Neural cell (in vitro differentiated cells): ENCODE data around the gene GABRG3. TPM values are rescaled to one million over a fixed set of nuclear protein-coding genes. Genes with fewer than 3 reads are reported as not detected.

ENCODE experiments used
- H2AFZ ChIP-seq: fragments of 200-600, 300-800 bp; sonication (generic), shearing (Covaris generic); 2 replicates; pipeline ENCODE4 v1.6.0; 2014; ENCODE audit warnings: low read depth, mild to moderate bottlenecking, antibody characterized with exemption, low read length, moderate library complexity
- H3F3A ChIP-seq: fragments of 200-600 bp; shearing (Covaris generic); 2 replicates; pipeline ENCODE4 v1.6.1; 2016; ENCODE audit warnings: mild to moderate bottlenecking, moderate library complexity, mixed read lengths, antibody characterized with exemption, low read length; ENCODE audit not compliant: insufficient read depth, poor library complexity, severe bottlenecking
- H3K27ac ChIP-seq: fragments of 200-600, 300-800 bp; sonication (generic), shearing (Covaris generic); 2 replicates; pipeline ENCODE4 v1.5.1; 2014; ENCODE audit warnings: mild to moderate bottlenecking, low read length, moderate library complexity
- H3K27me3 ChIP-seq: fragments of 300-800, 200-600 bp; sonication (generic), shearing (Covaris generic); 2 replicates; pipeline ENCODE4 v1.6.0; 2014; ENCODE audit warnings: mild to moderate bottlenecking, low read depth, low read length, moderate library complexity; ENCODE audit not compliant: insufficient read depth
- H3K36me3 ChIP-seq: fragments of 300-800, 200-600 bp; sonication (generic), shearing (Covaris generic); 2 replicates; pipeline ENCODE4 v1.5.1; 2014; ENCODE audit warnings: mild to moderate bottlenecking, antibody characterized with exemption, low read length, moderate library complexity; ENCODE audit not compliant: insufficient read depth
- H3K4me2 ChIP-seq: fragments of 300-800, 200-600 bp; sonication (generic), shearing (Covaris generic); 2 replicates; pipeline ENCODE4 v1.6.0; 2014; ENCODE audit warnings: mild to moderate bottlenecking, low read length
- H3K4me3 ChIP-seq: fragments of 300-800, 200-600 bp; sonication (generic), shearing (Covaris generic); 2 replicates; pipeline ENCODE4 v1.5.1; 2014; ENCODE audit warnings: mild to moderate bottlenecking, low read length, moderate library complexity
- H3K79me2 ChIP-seq: fragments of 200-600 bp; shearing (Covaris generic); replicated peaks from 2 replicates; pipeline ENCODE4 v1.6.0; 2014; ENCODE audit warnings: mild to moderate bottlenecking, low read length, moderate library complexity; ENCODE audit not compliant: insufficient read depth
- H3K9ac ChIP-seq: fragments of 300-800, 200-600 bp; sonication (generic), shearing (Covaris generic); 2 replicates; pipeline ENCODE4 v1.6.1; 2016; ENCODE audit warnings: mild to moderate bottlenecking, low read length, mixed read lengths
- H3K9me2 ChIP-seq: fragments of 200-600 bp; shearing (Covaris generic); 2 replicates; pipeline ENCODE4 v1.6.1; 2016; ENCODE audit warnings: mild to moderate bottlenecking, low read length, mixed read lengths; ENCODE audit not compliant: insufficient read depth
- H3K9me3 ChIP-seq: fragments of 200-600, 300-800 bp; sonication (generic), shearing (Covaris generic); 2 replicates; pipeline ENCODE4 v1.6.1; 2016; ENCODE audit warnings: mild to moderate bottlenecking, mixed run types, low read length, moderate library complexity, mixed read lengths
- H4K20me1 ChIP-seq: fragments of 200-600 bp; shearing (Covaris generic); 2 replicates; pipeline ENCODE4 v1.6.1; 2016; ENCODE audit warnings: mild to moderate bottlenecking, mixed run types; ENCODE audit not compliant: insufficient read depth
- EP300 ChIP-seq: fragments of 450-650 bp; conservative IDR thresholded peaks from 2 replicates; pipeline ENCODE4 v1.6.1; 2014; ENCODE audit warnings: antibody characterized with exemption, mild to moderate bottlenecking, moderate library complexity; ENCODE audit not compliant: poor library complexity, severe bottlenecking
- EZH2 ChIP-seq: fragments of 200-600, 300-800 bp; shearing (Covaris generic), sonication (generic); IDR thresholded peaks from 2 replicates; pipeline ENCODE4 v1.6.1; 2014; ENCODE audit warnings: antibody characterized with exemption, low read length, borderline replicate concordance, mild to moderate bottlenecking; ENCODE audit not compliant: insufficient read depth, poor library complexity, severe bottlenecking
- MXI1 ChIP-seq: fragments of 450-650 bp; conservative IDR thresholded peaks from 2 replicates; pipeline ENCODE4 v1.6.1; 2014; ENCODE audit warnings: antibody characterized with exemption, mild to moderate bottlenecking; ENCODE audit not compliant: poor library complexity, severe bottlenecking
- POLR2AphosphoS5 ChIP-seq: IDR thresholded peaks from 2 replicates; pipeline ENCODE4 v1.6.1; 2012
- RAD21 ChIP-seq: fragments of 450-650 bp; conservative IDR thresholded peaks from 2 replicates; pipeline ENCODE4 v1.6.1; 2014; ENCODE audit warnings: antibody characterized with exemption, mild to moderate bottlenecking, moderate library complexity
- SMC3 ChIP-seq: fragments of 450-650 bp; conservative IDR thresholded peaks from 2 replicates; pipeline ENCODE4 v1.6.1; 2014; ENCODE audit warnings: antibody characterized with exemption, mild to moderate bottlenecking, moderate library complexity; ENCODE audit not compliant: poor library complexity
- TAF1 ChIP-seq: IDR thresholded peaks from 2 replicates; pipeline ENCODE4 v1.6.1; 2012; ENCODE audit warnings: low read depth
- polyA plus RNA-seq: library from polyadenylated mRNA; depleted of rRNA; stranded (reverse); fragments of >200 nt; gene quantifications from 2 replicates; pipeline ENCODE4 v1.2.3, GENCODE V29; 2014
- TF ChIP-seq, protein P1 (sequence below): fragments of 450-650 bp; IDR thresholded peaks from 2 replicates; pipeline ENCODE4 v1.5.1; 2014; ENCODE audit warnings: antibody characterized with exemption, mild to moderate bottlenecking, moderate library complexity; ENCODE audit not compliant: poor library complexity, severe bottlenecking
- TF ChIP-seq, protein P2 (sequence below): IDR thresholded peaks from 2 replicates; pipeline ENCODE4 v1.6.1; 2012; ENCODE audit warnings: borderline replicate concordance

The GABRG3 gene
- polyA plus RNA-seq, 1 donor from 2014 or later: 1.2 TPM

DNA sequence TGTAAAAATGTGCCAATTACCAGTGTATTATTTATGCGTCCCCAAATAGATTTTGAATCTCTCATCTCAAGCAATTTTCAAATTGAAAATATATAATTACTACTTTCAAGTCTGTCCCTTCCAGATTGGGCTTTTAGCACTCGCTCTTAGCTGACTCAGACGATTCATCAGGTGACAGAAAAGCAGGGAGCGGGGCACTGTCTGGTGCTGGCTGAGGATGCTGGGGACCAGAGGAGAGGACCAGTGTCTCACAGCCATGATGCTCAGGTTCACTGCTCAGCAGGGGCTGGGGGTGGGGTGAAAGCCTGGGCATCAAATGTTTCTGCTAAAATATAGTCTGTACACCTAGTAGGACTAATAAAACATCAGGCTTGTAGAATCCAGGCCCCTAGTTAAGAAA is 199.9 kb downstream of the GABRG3 start:
- TF ChIP-seq POLR2AphosphoS5 (no peak), EZH2 (no peak), RAD21 (no peak), TAF1 (no peak), MXI1 (no peak), SMC3 (no peak), EP300 (no peak)
- TF ChIP-seq, protein P1, sequence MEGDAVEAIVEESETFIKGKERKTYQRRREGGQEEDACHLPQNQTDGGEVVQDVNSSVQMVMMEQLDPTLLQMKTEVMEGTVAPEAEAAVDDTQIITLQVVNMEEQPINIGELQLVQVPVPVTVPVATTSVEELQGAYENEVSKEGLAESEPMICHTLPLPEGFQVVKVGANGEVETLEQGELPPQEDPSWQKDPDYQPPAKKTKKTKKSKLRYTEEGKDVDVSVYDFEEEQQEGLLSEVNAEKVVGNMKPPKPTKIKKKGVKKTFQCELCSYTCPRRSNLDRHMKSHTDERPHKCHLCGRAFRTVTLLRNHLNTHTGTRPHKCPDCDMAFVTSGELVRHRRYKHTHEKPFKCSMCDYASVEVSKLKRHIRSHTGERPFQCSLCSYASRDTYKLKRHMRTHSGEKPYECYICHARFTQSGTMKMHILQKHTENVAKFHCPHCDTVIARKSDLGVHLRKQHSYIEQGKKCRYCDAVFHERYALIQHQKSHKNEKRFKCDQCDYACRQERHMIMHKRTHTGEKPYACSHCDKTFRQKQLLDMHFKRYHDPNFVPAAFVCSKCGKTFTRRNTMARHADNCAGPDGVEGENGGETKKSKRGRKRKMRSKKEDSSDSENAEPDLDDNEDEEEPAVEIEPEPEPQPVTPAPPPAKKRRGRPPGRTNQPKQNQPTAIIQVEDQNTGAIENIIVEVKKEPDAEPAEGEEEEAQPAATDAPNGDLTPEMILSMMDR: no peak
- TF ChIP-seq, protein P2, sequence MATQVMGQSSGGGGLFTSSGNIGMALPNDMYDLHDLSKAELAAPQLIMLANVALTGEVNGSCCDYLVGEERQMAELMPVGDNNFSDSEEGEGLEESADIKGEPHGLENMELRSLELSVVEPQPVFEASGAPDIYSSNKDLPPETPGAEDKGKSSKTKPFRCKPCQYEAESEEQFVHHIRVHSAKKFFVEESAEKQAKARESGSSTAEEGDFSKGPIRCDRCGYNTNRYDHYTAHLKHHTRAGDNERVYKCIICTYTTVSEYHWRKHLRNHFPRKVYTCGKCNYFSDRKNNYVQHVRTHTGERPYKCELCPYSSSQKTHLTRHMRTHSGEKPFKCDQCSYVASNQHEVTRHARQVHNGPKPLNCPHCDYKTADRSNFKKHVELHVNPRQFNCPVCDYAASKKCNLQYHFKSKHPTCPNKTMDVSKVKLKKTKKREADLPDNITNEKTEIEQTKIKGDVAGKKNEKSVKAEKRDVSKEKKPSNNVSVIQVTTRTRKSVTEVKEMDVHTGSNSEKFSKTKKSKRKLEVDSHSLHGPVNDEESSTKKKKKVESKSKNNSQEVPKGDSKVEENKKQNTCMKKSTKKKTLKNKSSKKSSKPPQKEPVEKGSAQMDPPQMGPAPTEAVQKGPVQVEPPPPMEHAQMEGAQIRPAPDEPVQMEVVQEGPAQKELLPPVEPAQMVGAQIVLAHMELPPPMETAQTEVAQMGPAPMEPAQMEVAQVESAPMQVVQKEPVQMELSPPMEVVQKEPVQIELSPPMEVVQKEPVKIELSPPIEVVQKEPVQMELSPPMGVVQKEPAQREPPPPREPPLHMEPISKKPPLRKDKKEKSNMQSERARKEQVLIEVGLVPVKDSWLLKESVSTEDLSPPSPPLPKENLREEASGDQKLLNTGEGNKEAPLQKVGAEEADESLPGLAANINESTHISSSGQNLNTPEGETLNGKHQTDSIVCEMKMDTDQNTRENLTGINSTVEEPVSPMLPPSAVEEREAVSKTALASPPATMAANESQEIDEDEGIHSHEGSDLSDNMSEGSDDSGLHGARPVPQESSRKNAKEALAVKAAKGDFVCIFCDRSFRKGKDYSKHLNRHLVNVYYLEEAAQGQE: no peak
- Histone ChIP-seq H3K9me3 (no peaks in the 10 kb centered on the region), H3F3A (no peaks in the 10 kb centered on the region), H2AFZ (no peak overlapping the region), H3K79me2 (no peaks in the 10 kb centered on the region), H3K9ac (no peak overlapping the region), H3K4me3 (no peak overlapping the region), H3K27ac (no peak overlapping the region), H3K36me3 (no peaks in the 10 kb centered on the region), H4K20me1 (no peaks in the 10 kb centered on the region), H3K9me2 (no peaks in the 10 kb centered on the region), H3K4me2 (no peak overlapping the region), H3K27me3 (no peaks in the 10 kb centered on the region)

DNA sequence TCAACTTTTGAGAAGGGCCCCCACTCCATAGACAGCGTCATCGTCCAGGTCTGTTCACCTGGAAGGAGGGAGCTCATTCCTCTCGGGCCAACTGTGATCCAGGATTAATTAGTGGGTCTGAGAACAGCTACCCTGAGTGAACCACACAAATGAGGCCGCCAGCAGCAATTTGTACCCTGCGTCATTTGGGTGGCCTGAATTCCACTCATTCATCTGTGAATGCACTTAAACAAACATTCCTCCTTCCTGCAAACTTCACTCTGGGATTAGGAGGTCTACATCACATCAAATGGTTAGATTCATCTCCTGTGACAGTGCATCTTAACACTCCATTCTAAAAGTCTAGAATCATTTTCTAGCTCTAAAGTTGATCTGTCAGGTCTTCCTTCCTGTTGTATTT is 201.8 kb downstream of the GABRG3 start:
- no peaks in the 10 kb centered on the region for H3K36me3 ChIP-seq
- H2AFZ ChIP-seq: no peak overlapping the region
- H3K79me2 ChIP-seq: no peaks in the 10 kb centered on the region
- no peaks in the 10 kb centered on the region for H3K9me2 ChIP-seq
- TF ChIP-seq SMC3 (no peak), POLR2AphosphoS5 (no peak), MXI1 (no peak), EZH2 (no peak), RAD21 (no peak), EP300 (no peak), TAF1 (no peak)
- TF ChIP-seq, protein P1: no peak
- TF ChIP-seq, protein P2: no peak
- H3K9ac ChIP-seq: no peak overlapping the region
- no peak overlapping the region for H3K4me3 ChIP-seq
- H4K20me1 ChIP-seq: no peaks in the 10 kb centered on the region
- H3F3A ChIP-seq: no peaks in the 10 kb centered on the region
- no peaks in the 10 kb centered on the region for H3K27me3 ChIP-seq
- H3K9me3 ChIP-seq: no peaks in the 10 kb centered on the region
- H3K4me2 ChIP-seq: no peak overlapping the region
- no peak overlapping the region for H3K27ac ChIP-seq
